Measurements from ENCODE around the gene PPFIA3. TPM values are rescaled to one million over a fixed set of nuclear protein-coding genes. Genes with fewer than 3 reads are reported as not detected.

The PPFIA3 gene
- total and polyA plus RNA-seq, 2 experiments from 2014 or later: 25.4 to 29.7 TPM

GRCh38 chr19:49103331-49104085 is 15.8 kb upstream of the PPFIA3 start:
- Mint-ChIP-seq H3K27me3 (ENCODE audit: insufficient read depth, low read depth, poor library complexity) (peaks cover 20% of the 10 kb centered on the region), H3K36me3 (ENCODE audit: low read depth) (peaks cover 87% of the 10 kb centered on the region), H3K4me3 (no peak overlapping the region), H3K9me3 (no peaks in the 10 kb centered on the region; the same call in 1 of the 3 replicates), H3K27ac (no peak overlapping the region), H3K4me1 (peaks cover 23% of the 10 kb centered on the region)
- no peak overlapping the region for H3K4me2 ChIP-seq
- ATAC-seq: no peak
- H2AFZ ChIP-seq: no peak overlapping the region
- H3K9me2 ChIP-seq (ENCODE audit: insufficient read depth): no peaks in the 10 kb centered on the region
- no peak for DNase-seq (ENCODE audit: low spot score)
- H3K27ac ChIP-seq (ENCODE audit: low read depth): no peak overlapping the region
- peaks cover 28% of the 10 kb centered on the region for H4K20me1 ChIP-seq (replicated peaks; ENCODE audit: insufficient read depth)
- peaks cover 31% of the 10 kb centered on the region for H3F3A ChIP-seq (replicated peaks; ENCODE audit: low read depth)
- H3K4me1 ChIP-seq (ENCODE audit: insufficient read depth): no peaks in the 10 kb centered on the region; the same call in 1 of the 2 replicates
- peaks cover 34% of the 10 kb centered on the region for H3K36me3 ChIP-seq (ENCODE audit: insufficient read depth)
- no peak for TF ChIP-seq ZNF462 (CRISPR knock-in tag; IDR thresholded peaks at IDR 0.05)
- TF ChIP-seq JUNB (IDR thresholded peaks at IDR 0.05; ENCODE audit: unreplicated experiment): no peak
- TF ChIP-seq EZH2phosphoT487 (IDR thresholded peaks at IDR 0.05; ENCODE audit: unreplicated experiment): no peak
- no peak for TF ChIP-seq NANOG (IDR thresholded peaks at IDR 0.05; ENCODE audit: borderline replicate concordance)
- no peak for TF ChIP-seq STAT1 (IDR thresholded peaks at IDR 0.05; ENCODE audit: unreplicated experiment)
- no peak for TF ChIP-seq EZH2 (IDR thresholded peaks at IDR 0.05; ENCODE audit: low read depth, unreplicated experiment)
- TF ChIP-seq CTCF (conservative IDR thresholded peaks at IDR 0.05; ENCODE audit: low read depth in 2 of 2): no peak
- no peak for TF ChIP-seq ZNF114 (CRISPR knock-in tag; IDR thresholded peaks at IDR 0.05)
- no peak for TF ChIP-seq CREB1 (CRISPR knock-in tag; IDR thresholded peaks at IDR 0.05; ENCODE audit: low read depth)
- TF ChIP-seq ETS1 (IDR thresholded peaks at IDR 0.05): no peak
- no peak for TF ChIP-seq ZNF331 (CRISPR knock-in tag; IDR thresholded peaks at IDR 0.05; ENCODE audit: low read depth)
- TF ChIP-seq POLR2AphosphoS5 (IDR thresholded peaks at IDR 0.05; ENCODE audit: low read depth): no peak
- no peak for TF ChIP-seq REST (IDR thresholded peaks at IDR 0.05; ENCODE audit: unreplicated experiment)
- peaks cover 12% of the 10 kb centered on the region for H3K79me2 ChIP-seq (replicated peaks; ENCODE audit: insufficient read depth)
- H3K4me3 ChIP-seq: no peak overlapping the region
- no peaks in the 10 kb centered on the region for H3K27me3 ChIP-seq (ENCODE audit: insufficient read depth)
